PC-9 (cell line): ENCODE measurements around the gene SEPTIN6. TPM values are rescaled to one million over a fixed set of nuclear protein-coding genes. Genes with fewer than 3 reads are reported as not detected.
A peak's percentile ranks its signal among the peaks of the same experiment; 100 is the strongest.

Experiments used
- BruUV-seq: library from RNA; stranded (reverse); fragments of 400-500 nt; replicated peaks from 2 replicates; lab custom pipeline; 2021; lab: Mats Ljungman, UMichigan
- CTCF ChIA-PET: fragments of 300-600 bp; sonication (Branson Sonifier 250); formaldehyde crosslinking; loops from one replicate; lab custom pipeline; 2022; ENCODE audit warnings: antibody characterized with exemption; lab: Charles Lee
- POLR2A ChIA-PET: fragments of 300-600 bp; sonication (Branson Sonifier 250); formaldehyde crosslinking; loops from one replicate; lab custom pipeline; 2022; ENCODE audit warnings: antibody characterized with exemption; ENCODE audit not compliant: unreplicated experiment; lab: Charles Lee
- DNase-seq, 2 experiments: peaks; one replicate each; pipeline versions ENCODE4 v3.0.0 to v3.0.0-alpha.2; 2015 to 2022; ENCODE audit warnings: mixed read lengths in 1 of 2
- H2AFZ ChIP-seq: fragments of 200-600 bp; sonication (generic); 2 replicates; pipeline ENCODE4 v1.8.1; 2017; ENCODE audit warnings: antibody characterized with exemption
- H3F3A ChIP-seq: fragments of 200-600 bp; sonication (generic); 2 replicates; pipeline ENCODE4 v1.8.1; 2017; ENCODE audit warnings: antibody characterized with exemption, mild to moderate bottlenecking, low read depth; ENCODE audit not compliant: insufficient read depth
- H3K27ac ChIP-seq: fragments of 200-600 bp; sonication (generic); 2 replicates; pipeline ENCODE4 v1.6.1; 2016; ENCODE audit warnings: mixed run types
- H3K27me3 ChIP-seq: fragments of 200-600 bp; sonication (generic); 2 replicates; pipeline ENCODE4 v1.6.1; 2016; ENCODE audit warnings: low read depth, mixed run types; ENCODE audit not compliant: insufficient read depth
- H3K36me3 ChIP-seq: fragments of 200-600 bp; sonication (generic); 2 replicates; pipeline ENCODE4 v1.6.1; 2016; ENCODE audit warnings: low read depth, mixed run types
- H3K4me1 ChIP-seq: fragments of 200-600 bp; sonication (generic); replicated peaks from 2 replicates; pipeline ENCODE4 v1.6.1; 2016; ENCODE audit warnings: mixed run types; ENCODE audit not compliant: insufficient read depth
- H3K4me2 ChIP-seq: fragments of 200-600 bp; sonication (generic); 2 replicates; pipeline ENCODE4 v1.6.1; 2017; ENCODE audit warnings: mixed run types
- H3K4me3 ChIP-seq: fragments of 200-600 bp; sonication (generic); 2 replicates; pipeline ENCODE4 v1.6.1; 2016; ENCODE audit warnings: mixed run types
- H3K79me2 ChIP-seq: fragments of 200-600 bp; sonication (generic); 2 replicates; pipeline ENCODE4 v1.6.1; 2017; ENCODE audit warnings: low read depth, mixed run types
- H3K9me2 ChIP-seq: fragments of 200-600 bp; sonication (generic); 2 replicates; pipeline ENCODE4 v1.8.1; 2017; ENCODE audit warnings: mild to moderate bottlenecking; ENCODE audit not compliant: insufficient read depth
- H3K9me3 ChIP-seq: fragments of 200-600 bp; sonication (generic); 2 replicates; pipeline ENCODE4 v1.8.1; 2016; ENCODE audit warnings: low read depth; ENCODE audit not compliant: insufficient read depth
- H4K20me1 ChIP-seq: fragments of 200-600 bp; sonication (generic); 2 replicates; pipeline ENCODE4 v1.8.1; 2017; ENCODE audit not compliant: insufficient read depth
- CTCF ChIP-seq: fragments of 200-600 bp; sonication (generic); conservative IDR thresholded peaks from 2 replicates; pipeline ENCODE4 v1.6.1; 2017; ENCODE audit warnings: mixed run types, antibody characterized with exemption, mild to moderate bottlenecking, moderate library complexity
- EZH2 ChIP-seq: fragments of 200-600 bp; sonication (generic); IDR thresholded peaks from 2 replicates; pipeline ENCODE4 v1.8.0; 2017; ENCODE audit warnings: antibody characterized with exemption, low read depth
- intact Hi-C: fragments of 100-400 bp; cut with micrococcal nuclease; formaldehyde crosslinking; loops from one replicate; pipeline ENCODE4 v1.10.0; 2022; ENCODE audit not compliant: unreplicated experiment
- microRNA-seq: library from miRNA; unstranded; fragments of <30 nt; microRNA quantifications from one replicate; pipeline ENCODE4 v1.2.0, GENCODE V29; 2021; ENCODE audit warnings: borderline number of aligned reads, borderline replicate concordance
- total RNA-seq: library from RNA; stranded (reverse); gene quantifications from 2 replicates; pipeline ENCODE4 v1.2.3, GENCODE V29; 2021

SEPTIN6 gene
- total RNA-seq, 1 experiment from 2014 or later: 43.7 TPM

DNA sequence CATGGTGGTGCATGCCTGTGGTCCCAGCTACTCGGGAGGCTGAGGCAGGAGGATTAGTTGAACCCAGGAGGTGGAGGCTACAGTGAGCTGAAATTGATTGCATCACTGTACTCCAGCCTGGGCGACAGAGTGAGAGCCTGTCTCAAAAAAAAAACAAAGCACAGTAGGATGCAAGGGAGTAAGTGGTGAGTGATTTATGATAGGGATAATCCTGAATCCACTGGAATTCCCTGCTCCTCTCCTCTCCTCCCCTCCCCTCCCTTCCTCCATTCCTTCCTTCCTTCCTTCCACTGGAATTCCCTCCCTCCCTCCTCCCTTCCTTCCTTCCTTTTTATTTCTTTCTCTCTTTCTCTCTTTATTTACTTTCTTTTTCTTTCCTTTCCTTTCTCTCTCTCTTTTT is 45.9 kb downstream of the SEPTIN6 start:
- CTCF ChIA-PET: no interaction called here
- no peaks in the 10 kb centered on the region for H3K9me3 ChIP-seq
- H3K9me2 ChIP-seq: no peaks in the 10 kb centered on the region
- H3F3A ChIP-seq: no peaks in the 10 kb centered on the region
- no peak overlapping the region for H3K4me2 ChIP-seq
- intact Hi-C loops: no loop called here
- H3K4me1 ChIP-seq: no peaks in the 10 kb centered on the region
- H3K27ac ChIP-seq: no peak overlapping the region
- no peak overlapping the region for H3K4me3 ChIP-seq
- TF ChIP-seq EZH2: no peak
- no peak for TF ChIP-seq CTCF
- no peak overlapping the region for H2AFZ ChIP-seq
- H4K20me1 ChIP-seq: no peaks in the 10 kb centered on the region
- no peaks in the 10 kb centered on the region for H3K79me2 ChIP-seq
- no peaks in the 10 kb centered on the region for H3K27me3 ChIP-seq
- no peak for DNase-seq
- no peaks in the 10 kb centered on the region for H3K36me3 ChIP-seq
- POLR2A ChIA-PET: interaction anchor here (0.6 kb wide), 1 partner anchor 146 kb away, joined by 13 read pairs; no protein-coding TSS in a partner anchor
- BruUV-seq: no TSS peak

- Histone ChIP-seq H3K4me1 (no peaks in the 10 kb centered on the region), H3K27ac (no peak overlapping the region), H3K27me3 (no peaks in the 10 kb centered on the region), H3F3A (no peaks in the 10 kb centered on the region), H3K4me3 (no peak overlapping the region), H4K20me1 (no peaks in the 10 kb centered on the region), H3K36me3 (no peaks in the 10 kb centered on the region), H2AFZ (no peak overlapping the region), H3K9me3 (no peaks in the 10 kb centered on the region), H3K4me2 (no peak overlapping the region), H3K79me2 (no peaks in the 10 kb centered on the region), H3K9me2 (no peaks in the 10 kb centered on the region)
- TF ChIP-seq EZH2 (no peak), CTCF (no peak)
- CTCF ChIA-PET: no interaction called here
- no TSS peak for BruUV-seq
- intact Hi-C loops: no loop called here
- POLR2A ChIA-PET: no interaction called here
- DNase-seq: no peak
These were observed 46.5 kb downstream of the SEPTIN6 start for GRCh38 chrX:119646515-119646914.

DNA sequence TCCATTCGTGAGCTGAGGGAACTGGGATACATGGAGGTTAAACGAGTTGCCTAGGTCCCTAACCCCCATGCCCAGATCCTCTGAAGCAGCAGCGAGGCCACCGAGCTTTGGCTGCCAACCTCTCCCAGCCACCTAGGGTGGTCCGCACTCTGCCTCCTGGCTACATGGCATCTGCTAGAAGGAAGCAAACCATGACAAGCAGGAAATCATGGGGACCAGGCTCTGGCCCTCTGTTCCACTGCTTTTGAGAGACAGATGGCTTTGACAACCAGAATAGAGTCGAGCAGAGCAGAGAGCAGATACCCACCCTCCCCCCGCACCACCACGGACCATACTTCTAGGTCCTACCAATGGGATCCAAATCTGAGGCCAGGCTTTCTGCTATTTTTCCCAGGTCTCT is 49.3 kb downstream of the SEPTIN6 start:
- Histone ChIP-seq H3F3A (no peaks in the 10 kb centered on the region), H4K20me1 (no peaks in the 10 kb centered on the region), H3K4me2 (no peak overlapping the region), H3K27ac (no peak overlapping the region), H3K4me3 (no peak overlapping the region), H3K9me3 (no peaks in the 10 kb centered on the region), H3K27me3 (no peaks in the 10 kb centered on the region), H3K79me2 (no peaks in the 10 kb centered on the region), H3K36me3 (no peaks in the 10 kb centered on the region), H3K4me1 (no peaks in the 10 kb centered on the region), H2AFZ (no peak overlapping the region), H3K9me2 (no peaks in the 10 kb centered on the region)
- intact Hi-C loops: no loop called here
- no peak for TF ChIP-seq CTCF
- no peak for TF ChIP-seq EZH2
- ChIA-PET CTCF (interaction anchor here (0.6 kb wide), 1 partner anchor 52 kb away, joined by 3 read pairs; no protein-coding TSS in a partner anchor), POLR2A (no interaction called here)
- no peak for DNase-seq
- BruUV-seq: no TSS peak

Small RNAs within 50 kb of the gene (microRNA-seq; reads per million reads assigned to microRNA genes)
- 43.1 reads per million, percentile 42 among the genes with 10 or more reads in this experiment for gene MIR766

Other genes with a start within 250 kb of the SEPTIN6 start
- 714 and 807 TPM in 2 replicates for gene SLC25A5, start 224.7 kb downstream of the SEPTIN6 start, total RNA-seq
- 56.5 and 63.7 TPM in 2 replicates for gene STEEP1, start 127.8 kb downstream of the SEPTIN6 start, total RNA-seq
- 103 and 119 TPM in 2 replicates for gene UBE2A, start 118.6 kb downstream of the SEPTIN6 start, total RNA-seq
- 25.7 TPM in 2 replicates for gene NKRF, start 86.7 kb downstream of the SEPTIN6 start, total RNA-seq
- 1.4 and 2.8 TPM in 2 replicates for gene SOWAHD, start 65.4 kb upstream of the SEPTIN6 start, total RNA-seq
- gene RPL39, start 98.5 kb upstream of the SEPTIN6 start, total RNA-seq: 3,176 and 3,660 TPM in 2 replicates
- 19.8 and 24.3 TPM in 2 replicates for gene UPF3B, start 159.8 kb upstream of the SEPTIN6 start, total RNA-seq
- gene RNF113A, start 178.6 kb upstream of the SEPTIN6 start, total RNA-seq: 23.2 and 24.2 TPM in 2 replicates
- 181 and 189 TPM in 2 replicates for gene NDUFA1, start 178.7 kb upstream of the SEPTIN6 start, total RNA-seq
- 2.7 TPM in 1 of 2 replicates, not detected in the other for gene AKAP14, start 202.7 kb upstream of the SEPTIN6 start, total RNA-seq